ENCODE results near the gene RUFY3. TPM values are rescaled to one million over a fixed set of nuclear protein-coding genes. Genes with fewer than 3 reads are reported as not detected.
"Not testable (repeated sequence)": the region's sequence is repeated elsewhere in the genome, so short reads cannot be mapped to it uniquely, and the experiment has no call there.

RUFY3 gene
- total RNA-seq, 1 donor: 82.5 TPM

DNA sequence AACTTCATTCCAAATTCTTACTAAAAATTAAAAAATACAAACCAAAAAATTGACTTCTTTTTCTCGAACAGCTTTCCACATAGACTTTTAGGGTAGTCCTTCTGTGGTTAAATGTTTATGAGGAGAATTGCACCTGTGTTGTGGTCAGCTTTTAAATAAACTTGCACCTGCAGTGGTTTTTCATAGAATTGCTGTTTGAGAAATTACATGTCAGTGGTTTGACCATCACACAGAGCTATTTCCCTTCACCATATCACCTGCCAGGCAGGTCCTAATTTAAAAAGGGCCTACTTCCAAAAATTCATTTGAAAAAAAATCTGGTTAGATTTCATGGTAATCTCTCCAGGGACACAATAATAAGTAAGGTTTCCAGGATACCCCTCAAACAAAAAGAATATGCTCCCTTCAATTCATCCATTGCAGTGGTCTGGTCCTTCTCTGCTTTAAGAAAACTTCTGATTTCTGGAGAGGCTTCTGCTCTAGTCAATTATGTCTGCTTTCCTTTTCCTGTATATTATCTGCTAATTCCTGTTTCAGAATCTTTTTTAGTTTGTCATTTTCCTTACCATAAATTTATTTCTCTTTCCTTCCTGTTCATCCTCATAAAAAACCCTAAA is 43.3 kb upstream of the RUFY3 start:
- Histone ChIP-seq H3K36me3 (ENCODE audit: insufficient read depth, low read length) (no peaks in the 10 kb centered on the region), H3K9me3 (ENCODE audit: low read depth, low read length) (no peaks in the 10 kb centered on the region), H2AFZ (ENCODE audit: low read length) (no peak overlapping the region), H4K20me1 (ENCODE audit: insufficient read depth, low read length) (no peaks in the 10 kb centered on the region), H3K4me3 (ENCODE audit: insufficient read depth, low read length) (no peak overlapping the region), H3K27ac (ENCODE audit: low read depth, low read length) (no peak overlapping the region), H3K79me2 (ENCODE audit: insufficient read depth, low read length) (no peaks in the 10 kb centered on the region), H3K4me1 (ENCODE audit: insufficient read depth, low read length) (peaks cover 4% of the 10 kb centered on the region), H3K4me2 (ENCODE audit: insufficient read depth, low read length) (no peak overlapping the region), H3K27me3 (ENCODE audit: insufficient read depth, low read length) (no peaks in the 10 kb centered on the region)
- DNase-seq (ENCODE audit: insufficient read length, low spot score, missing footprints): no peak
- TF ChIP-seq, protein P1, sequence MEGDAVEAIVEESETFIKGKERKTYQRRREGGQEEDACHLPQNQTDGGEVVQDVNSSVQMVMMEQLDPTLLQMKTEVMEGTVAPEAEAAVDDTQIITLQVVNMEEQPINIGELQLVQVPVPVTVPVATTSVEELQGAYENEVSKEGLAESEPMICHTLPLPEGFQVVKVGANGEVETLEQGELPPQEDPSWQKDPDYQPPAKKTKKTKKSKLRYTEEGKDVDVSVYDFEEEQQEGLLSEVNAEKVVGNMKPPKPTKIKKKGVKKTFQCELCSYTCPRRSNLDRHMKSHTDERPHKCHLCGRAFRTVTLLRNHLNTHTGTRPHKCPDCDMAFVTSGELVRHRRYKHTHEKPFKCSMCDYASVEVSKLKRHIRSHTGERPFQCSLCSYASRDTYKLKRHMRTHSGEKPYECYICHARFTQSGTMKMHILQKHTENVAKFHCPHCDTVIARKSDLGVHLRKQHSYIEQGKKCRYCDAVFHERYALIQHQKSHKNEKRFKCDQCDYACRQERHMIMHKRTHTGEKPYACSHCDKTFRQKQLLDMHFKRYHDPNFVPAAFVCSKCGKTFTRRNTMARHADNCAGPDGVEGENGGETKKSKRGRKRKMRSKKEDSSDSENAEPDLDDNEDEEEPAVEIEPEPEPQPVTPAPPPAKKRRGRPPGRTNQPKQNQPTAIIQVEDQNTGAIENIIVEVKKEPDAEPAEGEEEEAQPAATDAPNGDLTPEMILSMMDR (IDR thresholded peaks at IDR 0.05; ENCODE audit: extremely low read depth, low read depth, low read length): no peak

DNA sequence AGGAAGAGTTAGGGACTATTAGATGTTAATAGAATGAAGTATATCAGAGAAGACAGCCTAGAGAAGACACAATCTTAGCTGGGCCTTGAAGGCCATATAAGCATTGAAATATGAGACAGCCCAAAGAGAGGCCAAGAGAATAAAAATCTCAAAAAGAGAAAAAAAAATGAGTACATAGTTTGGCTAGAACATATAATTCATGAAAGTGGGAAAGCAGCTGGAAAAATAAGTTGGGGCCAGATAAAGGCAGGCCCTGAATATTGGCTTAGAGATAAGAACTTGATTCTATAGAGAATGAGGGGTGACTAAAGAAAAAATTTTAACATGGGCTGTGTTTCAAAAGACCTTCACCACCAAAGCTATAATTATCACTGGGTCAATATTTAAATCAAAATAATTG is 40.8 kb upstream of the RUFY3 start:
- no peak overlapping the region for H3K27ac ChIP-seq (ENCODE audit: low read depth, low read length)
- DNase-seq (ENCODE audit: insufficient read length, low spot score, missing footprints): no peak

DNA sequence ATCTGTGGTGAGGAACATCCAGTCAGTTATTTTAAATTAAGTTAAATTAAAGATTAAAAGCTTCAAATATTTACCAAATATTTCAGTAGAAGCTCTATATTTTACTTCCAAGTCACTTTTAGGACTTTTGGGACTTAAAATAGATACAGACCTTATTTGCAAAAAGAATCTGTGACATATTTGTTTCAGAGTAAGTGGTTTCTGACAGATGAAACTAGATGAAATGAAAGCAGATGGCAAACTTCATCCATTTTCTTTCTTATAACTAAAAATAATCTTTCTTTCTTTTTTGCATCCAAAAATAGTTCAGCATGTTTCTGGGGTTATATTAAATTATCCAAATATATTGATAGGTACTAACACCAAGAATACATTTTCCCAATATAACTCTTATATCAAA is 40.1 kb upstream of the RUFY3 start:
- Histone ChIP-seq H3K4me2 (ENCODE audit: insufficient read depth, low read length) (no peak overlapping the region), H3K4me1 (ENCODE audit: insufficient read depth, low read length) (peaks cover 4% of the 10 kb centered on the region), H3K4me3 (ENCODE audit: insufficient read depth, low read length) (no peak overlapping the region), H4K20me1 (ENCODE audit: insufficient read depth, low read length) (no peaks in the 10 kb centered on the region), H3K36me3 (ENCODE audit: insufficient read depth, low read length) (no peaks in the 10 kb centered on the region), H3K9me3 (ENCODE audit: low read depth, low read length) (no peaks in the 10 kb centered on the region), H3K79me2 (ENCODE audit: insufficient read depth, low read length) (no peaks in the 10 kb centered on the region), H2AFZ (ENCODE audit: low read length) (no peak overlapping the region), H3K27ac (ENCODE audit: low read depth, low read length) (no peak overlapping the region), H3K27me3 (ENCODE audit: insufficient read depth, low read length) (no peaks in the 10 kb centered on the region)
- no peak for DNase-seq (ENCODE audit: insufficient read length, low spot score, missing footprints)
- TF ChIP-seq, protein P1 (IDR thresholded peaks at IDR 0.05; ENCODE audit: extremely low read depth, low read depth, low read length): no peak

More for the DNA sequence above, 40.8 kb upstream of the RUFY3 start:
- no peaks in the 10 kb centered on the region for H3K9me3 ChIP-seq (ENCODE audit: low read depth, low read length)
- H3K4me1 ChIP-seq (ENCODE audit: insufficient read depth, low read length): peaks cover 4% of the 10 kb centered on the region
- no peaks in the 10 kb centered on the region for H3K36me3 ChIP-seq (ENCODE audit: insufficient read depth, low read length)
- no peak overlapping the region for H3K4me3 ChIP-seq (ENCODE audit: insufficient read depth, low read length)
- H2AFZ ChIP-seq (ENCODE audit: low read length): no peak overlapping the region
- no peak overlapping the region for H3K4me2 ChIP-seq (ENCODE audit: insufficient read depth, low read length)
- H4K20me1 ChIP-seq (ENCODE audit: insufficient read depth, low read length): no peaks in the 10 kb centered on the region
- no peaks in the 10 kb centered on the region for H3K27me3 ChIP-seq (ENCODE audit: insufficient read depth, low read length)
- TF ChIP-seq, protein P1 (IDR thresholded peaks at IDR 0.05; ENCODE audit: extremely low read depth, low read depth, low read length): no peak
- H3K79me2 ChIP-seq (ENCODE audit: insufficient read depth, low read length): no peaks in the 10 kb centered on the region

DNA sequence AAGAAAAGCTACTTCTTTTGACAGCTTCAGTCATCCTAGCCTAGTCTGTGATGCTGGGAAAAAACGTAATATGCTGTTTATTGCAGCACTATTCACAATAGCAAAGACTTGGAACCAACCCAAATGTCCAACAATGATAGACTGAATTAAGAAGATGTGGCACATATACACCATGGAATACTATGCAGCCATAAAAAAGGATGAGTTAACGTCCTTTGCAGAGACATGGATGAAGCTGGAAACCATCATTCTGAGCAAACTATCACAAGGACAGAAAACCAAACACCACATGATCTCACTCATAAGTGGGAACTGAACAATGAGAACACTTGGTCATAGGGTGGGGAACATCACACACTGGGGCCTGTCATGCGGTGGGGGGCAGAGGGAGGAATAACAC is 39.6 kb upstream of the RUFY3 start:
- not testable (repeated sequence) for H3K36me3 ChIP-seq (ENCODE audit: insufficient read depth, low read length); H4K20me1 ChIP-seq (ENCODE audit: insufficient read depth, low read length); H3K9me3 ChIP-seq (ENCODE audit: low read depth, low read length); H3K4me3 ChIP-seq (ENCODE audit: insufficient read depth, low read length); H3K4me1 ChIP-seq (ENCODE audit: insufficient read depth, low read length); H2AFZ ChIP-seq (ENCODE audit: low read length); H3K79me2 ChIP-seq (ENCODE audit: insufficient read depth, low read length); DNase-seq (ENCODE audit: insufficient read length, low spot score, missing footprints); H3K27ac ChIP-seq (ENCODE audit: low read depth, low read length); H3K4me2 ChIP-seq (ENCODE audit: insufficient read depth, low read length); H3K27me3 ChIP-seq (ENCODE audit: insufficient read depth, low read length)
